Stimulated activated CD8-positive, alpha-beta memory T cell treated with anti-CD3 and anti-CD28 coated beads, Interleukin-12 subunit alpha, Interleukin-12 subunit beta, amount 100 ng/mL, for 24 hours (primary cell): ENCODE data around the gene TEX52.

Experiments
- DNase-seq: peaks from one replicate; pipeline ENCODE4 v3.0.0-alpha.2; 2020; ENCODE audit errors: extremely low read depth

Gene TEX52

DNA sequence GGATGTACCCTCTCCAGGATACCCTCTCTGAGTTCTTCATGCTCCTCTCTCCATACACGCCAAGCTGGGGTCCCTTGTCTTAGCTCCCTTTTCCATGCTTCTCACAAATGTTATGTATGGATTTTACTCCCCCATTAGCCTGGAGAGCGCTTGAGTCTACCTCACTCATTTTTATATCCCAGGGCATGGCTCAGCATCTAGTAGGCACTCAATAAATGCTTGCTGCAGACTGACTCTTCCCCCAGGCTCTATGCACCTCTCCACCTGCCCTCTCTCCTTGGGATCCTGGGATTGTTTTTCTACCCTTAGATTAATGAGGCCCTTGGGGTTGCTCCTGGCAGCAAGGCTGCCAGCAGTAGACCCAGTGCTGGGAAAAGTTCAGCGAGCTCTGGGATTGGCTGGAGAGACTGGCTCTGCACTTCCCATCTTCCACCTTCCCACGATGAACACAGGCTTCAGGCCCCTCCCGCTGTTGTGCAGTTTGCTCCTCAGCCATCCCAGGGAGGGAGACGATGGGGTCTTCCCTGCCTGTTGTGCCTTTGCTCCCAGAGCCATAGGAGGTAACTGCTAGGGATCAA is 24.2 kb downstream of the TEX52 start:
- DNase-seq, result no peak

DNA sequence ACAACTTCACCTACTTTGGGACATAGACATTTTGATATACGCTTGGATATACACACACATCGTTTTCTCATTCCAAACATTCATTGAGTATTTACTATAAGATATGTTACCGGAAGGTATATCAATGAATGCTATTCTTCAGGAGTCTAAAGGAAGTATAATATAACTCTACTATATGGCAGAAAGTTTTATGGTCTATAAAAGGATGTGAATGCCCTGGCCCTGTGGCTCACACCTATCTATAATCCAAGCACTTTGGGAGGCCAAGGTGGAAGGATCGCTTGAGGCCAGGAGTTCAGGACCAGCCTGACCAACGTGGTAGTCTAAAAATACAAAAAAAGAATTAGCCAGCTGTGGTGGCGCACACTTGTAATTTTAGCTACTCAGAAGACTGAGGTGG is 27.6 kb downstream of the TEX52 start:
- DNase-seq, result no peak

DNA sequence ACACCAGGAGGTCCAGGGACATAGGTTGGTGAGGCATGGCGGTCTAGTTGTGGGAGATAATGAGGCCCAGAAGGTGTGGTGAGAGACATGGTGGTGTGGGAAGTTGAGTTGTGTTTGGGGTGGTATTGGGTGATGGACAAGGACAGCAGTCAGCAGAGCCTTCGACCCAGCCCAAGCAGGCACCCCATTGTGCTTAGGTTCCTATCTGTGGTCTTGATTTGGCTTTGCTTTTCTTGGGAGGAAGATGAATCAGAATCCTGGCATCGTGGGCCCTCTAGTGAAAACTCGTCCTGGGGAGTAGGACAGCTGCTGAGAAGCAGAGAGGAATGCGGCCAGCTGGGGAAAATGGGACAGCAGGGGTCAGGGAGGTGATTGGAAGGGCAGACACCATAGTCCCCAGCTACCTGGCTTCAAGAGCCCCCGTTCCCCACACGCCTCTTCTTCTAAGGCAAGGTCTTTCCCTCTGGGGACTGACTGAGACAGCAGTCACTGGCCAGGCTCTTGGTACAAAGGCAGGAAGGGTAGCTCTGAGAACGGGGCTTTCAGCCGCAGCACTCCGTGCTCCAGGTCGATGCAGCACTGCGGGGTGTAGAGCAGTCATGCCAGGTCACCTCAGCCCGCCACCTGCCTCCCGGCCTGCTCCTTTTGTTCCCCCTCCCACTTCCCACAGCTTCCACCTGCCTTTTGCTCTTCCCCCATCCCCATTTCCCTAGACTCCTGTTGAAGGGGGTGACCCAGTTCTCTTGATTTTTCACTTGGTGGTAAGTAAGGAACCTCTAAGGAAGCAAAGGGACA is 29.9 kb downstream of the TEX52 start:
- DNase-seq, result no peak

DNA sequence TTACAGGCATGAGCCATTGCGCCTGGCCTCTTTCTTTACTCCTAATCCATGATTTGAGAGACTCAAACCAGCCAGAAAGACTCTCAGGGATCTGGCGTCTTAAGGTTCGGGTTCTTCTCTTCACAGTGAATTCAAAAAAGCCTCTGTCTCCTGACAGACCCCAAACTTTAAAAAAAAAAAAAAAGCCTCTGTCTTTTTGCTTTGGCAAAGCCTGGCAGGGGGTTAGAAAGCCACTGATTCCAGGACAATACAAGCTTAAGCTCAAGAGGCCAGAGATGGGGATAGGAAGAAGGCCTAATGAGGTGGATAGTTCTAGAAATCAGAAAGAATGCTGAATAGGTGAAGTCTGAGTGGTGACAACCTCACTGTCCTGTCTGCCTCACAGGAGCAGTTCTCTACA is 30.8 kb downstream of the TEX52 start:
- DNase-seq, result no peak

DNA sequence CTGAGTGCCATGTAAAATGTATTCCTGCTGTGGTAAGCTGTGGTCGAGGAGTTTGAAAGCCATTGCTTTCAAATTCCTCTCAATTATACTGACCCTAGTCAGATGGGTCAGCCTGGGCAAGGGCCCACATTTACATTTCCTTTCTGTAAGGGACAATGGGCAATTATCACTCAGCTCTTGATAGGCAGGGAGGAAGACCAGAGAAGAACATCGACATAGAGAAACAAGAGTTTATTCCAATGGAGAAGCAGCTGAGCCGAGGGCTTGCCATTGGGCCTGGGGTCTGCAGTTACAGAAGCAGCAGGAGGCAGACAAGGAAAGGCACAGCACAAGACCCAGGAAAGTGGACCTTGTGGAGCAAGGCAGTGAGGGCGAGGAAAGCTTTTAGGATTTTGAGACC is 31.7 kb downstream of the TEX52 start:
- DNase-seq, result no peak

DNA sequence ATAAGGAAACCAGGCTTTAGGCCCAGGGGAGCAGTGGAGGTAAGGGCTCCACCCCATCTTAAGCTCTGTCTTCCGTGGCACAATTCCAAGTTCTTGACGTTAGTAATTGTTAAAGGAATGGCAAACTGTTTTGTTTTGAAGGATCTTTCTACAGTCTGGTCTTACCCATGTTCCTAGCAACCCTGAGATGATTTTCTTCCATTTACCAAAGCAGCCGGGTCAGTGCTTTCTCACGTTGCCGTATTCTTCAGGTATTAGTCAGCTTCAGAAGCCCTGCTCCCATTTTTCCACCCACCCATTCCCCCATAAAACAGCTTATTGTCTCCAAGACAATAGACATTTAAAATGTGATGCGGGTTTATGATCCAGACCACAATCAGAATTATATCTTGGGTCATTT is 32.3 kb downstream of the TEX52 start:
- DNase-seq, result no peak

DNA sequence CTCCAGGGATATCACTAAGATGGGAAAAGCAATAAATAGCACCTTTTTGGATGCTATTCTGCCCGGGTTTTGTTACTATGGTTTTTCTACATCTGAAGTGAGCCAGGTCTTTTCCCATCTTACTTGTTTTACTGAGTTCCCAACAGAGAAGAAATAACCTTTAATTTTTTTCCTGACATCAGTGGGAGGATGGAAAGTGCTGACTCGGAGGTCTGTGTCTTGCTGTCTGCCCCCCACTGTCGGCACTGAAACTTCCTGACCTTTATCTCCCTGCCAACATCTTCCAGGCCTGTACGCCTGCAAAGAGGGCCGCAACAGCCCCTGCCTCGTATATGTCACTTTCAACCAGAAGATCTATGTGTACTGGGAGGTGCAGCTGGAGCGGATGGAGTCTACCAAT is 33.4 kb downstream of the TEX52 start:
- no peak for DNase-seq

DNA sequence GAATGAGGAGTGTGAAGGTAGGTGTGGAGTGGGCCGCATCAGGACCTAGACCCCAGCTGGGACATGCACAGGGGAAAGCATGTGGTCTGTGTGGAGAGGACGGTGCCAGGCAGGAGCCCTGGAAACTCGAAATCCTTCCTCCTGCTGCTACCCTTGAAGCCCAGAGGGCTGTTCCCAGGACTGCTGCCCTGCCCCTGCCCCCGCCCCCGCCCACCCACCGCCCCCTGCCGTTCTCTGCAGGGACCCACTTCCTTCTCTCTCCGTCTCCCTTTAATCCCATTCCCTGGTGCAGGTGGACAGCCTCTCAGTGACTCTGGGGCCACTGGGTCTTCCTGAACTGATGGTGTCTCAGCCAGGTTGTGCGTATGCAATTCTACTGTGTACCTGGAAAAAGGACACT is 36.4 kb downstream of the TEX52 start:
- DNase-seq, result no peak

DNA sequence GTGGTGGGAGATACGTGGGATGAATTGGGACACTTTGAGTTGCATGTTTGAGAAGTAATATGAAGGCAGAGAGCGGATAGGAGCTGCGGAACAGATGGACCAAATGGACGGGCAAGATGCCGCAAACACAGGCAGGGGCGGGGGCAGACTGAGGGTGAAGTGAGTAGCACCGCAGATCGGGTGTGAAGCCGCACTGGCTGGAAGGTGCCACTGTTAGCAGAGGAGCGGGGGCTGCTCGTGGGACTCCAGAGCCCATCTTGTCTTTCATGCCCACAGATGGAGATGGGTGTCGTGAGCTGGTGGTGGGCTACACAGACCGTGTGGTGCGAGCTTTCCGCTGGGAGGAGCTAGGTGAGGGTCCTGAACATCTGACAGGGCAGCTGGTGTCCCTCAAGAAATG is 37.0 kb downstream of the TEX52 start:
- no peak for DNase-seq

DNA sequence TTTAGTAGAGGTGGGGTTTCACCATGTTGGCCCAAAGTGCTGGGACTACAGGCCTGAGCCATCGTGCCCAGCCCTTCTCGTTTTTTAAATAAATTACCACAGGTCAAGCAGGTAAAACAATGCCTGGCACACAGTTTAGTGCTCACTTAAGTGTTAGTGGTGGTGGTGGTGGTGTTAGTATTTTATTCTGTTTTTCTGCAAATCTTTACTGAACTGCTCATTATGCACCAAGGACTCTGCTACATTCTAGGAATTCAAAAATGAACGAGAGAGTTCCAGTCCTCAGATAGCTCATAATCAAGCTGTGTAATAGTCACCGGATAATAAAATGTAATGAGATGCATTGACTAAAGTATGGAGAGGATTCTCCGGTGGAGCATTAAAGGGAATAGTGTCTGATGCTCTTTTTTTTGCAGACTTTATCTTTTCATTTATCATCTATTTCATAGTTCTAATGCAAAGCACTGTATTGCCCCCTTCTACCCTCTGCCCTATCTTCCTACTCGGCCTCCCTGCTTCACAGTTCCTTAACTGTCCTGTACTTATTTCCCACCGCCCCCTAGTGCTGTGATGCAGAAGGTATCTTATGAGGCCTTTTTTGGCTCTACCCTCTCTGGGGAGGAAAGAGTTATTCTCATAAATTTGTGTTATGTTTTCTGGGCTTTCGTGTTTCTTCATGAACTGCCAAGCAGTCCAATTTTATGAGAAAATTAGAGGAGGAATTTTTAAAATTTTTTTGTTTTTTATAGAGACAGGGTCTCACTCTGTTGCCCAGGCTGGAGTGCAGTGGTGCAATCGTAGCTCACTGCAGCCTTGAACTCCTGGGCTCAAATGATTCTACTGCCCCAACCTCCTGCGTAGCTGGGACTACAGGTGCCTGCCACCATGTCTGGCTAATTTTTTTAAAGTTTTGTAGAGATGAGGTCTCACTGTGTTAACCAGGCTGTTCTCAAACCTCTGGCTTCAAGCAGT is 43.3 kb downstream of the TEX52 start:
- no peak for DNase-seq

DNA sequence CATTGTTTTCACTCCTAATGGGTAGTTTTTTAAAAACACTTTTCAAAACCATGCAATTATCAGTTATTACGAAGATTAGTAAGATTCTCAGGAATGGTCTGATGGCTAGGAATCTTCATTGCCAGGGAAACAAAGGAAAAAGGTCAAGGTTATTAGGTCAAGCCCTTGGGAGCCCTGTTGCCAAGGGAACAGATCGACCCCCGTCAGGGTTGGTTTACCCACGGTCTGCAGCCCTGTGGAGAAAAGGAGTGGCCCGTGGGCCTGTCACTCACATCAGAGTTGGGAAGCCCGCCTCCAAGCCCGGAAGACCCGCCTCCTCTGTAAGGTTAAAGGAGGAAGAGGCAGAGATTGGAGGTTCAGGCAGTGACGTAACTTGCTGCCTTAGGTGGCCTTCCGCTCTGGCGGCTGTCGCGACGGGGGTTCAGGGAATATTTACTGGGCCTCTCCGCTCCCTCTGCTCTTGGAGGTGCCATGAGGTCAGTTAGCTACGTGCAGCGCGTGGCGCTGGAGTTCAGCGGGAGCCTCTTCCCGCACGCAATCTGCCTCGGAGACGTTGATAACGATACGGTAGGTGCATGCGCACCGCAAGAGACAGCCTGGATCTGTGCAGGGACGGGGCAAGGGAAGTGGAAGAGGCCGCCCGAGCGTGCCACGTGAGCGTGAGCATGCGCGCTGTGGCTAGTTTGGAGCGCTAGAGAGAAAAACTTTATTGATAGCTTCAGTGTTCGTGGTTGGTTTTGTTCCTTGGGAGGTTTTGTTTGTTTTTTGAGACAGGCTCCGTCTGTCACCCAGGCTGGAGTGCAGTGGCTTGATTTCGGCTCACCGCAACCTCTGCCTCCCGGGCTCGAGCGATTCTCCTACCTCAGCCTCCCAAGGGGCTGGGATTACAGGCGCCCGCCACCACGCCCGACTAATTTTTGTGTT is 44.3 kb downstream of the TEX52 start, which contains the start of gene ITFG2:
Gene ITFG2 (plus strand): TSS at position 379 of the 924 bp plus-strand sequence. CDS start 93 bp downstream, at position 472.
- peak; percentile 92 for DNase-seq

DNA sequence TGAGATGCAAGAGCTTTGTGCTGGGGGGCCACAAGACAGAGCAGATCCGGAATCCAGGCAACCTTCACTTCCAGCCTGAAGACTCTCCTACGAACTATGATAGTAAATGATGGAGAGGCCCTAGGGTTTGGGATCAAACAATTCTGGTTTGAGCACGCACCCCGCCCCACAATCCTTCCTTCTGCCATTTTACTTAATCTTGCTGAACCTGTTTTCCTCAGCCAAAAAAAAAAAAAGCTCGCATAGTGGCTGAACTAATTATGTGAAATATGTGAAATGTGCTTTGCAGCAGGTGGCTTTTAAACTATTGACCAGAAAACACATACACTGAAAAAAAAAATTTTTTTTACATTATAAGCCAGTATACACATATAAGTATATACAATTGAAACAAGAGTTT is 45.0 kb downstream of the TEX52 start:
- no peak for DNase-seq

DNA sequence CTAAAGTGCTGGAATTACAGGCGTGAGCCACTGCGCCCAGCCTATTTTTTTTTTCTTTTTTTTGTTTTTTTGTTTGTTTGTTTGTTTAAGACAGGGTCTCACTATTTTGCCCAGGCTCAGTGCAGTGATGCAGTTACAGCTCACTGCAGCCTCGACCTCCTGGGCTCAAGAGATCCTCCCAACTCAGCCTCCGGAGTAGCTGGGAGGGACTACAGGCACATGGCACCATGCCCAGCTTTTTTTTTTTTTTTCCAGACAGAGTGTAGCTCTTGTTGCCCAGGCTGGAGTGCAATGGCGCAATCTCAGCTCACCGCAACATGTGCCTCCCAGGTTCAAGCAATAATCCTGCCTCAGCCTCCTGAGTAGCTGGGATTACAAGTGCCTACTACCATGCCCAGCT is 50.1 kb downstream of the TEX52 start:
- no peak for DNase-seq

DNA sequence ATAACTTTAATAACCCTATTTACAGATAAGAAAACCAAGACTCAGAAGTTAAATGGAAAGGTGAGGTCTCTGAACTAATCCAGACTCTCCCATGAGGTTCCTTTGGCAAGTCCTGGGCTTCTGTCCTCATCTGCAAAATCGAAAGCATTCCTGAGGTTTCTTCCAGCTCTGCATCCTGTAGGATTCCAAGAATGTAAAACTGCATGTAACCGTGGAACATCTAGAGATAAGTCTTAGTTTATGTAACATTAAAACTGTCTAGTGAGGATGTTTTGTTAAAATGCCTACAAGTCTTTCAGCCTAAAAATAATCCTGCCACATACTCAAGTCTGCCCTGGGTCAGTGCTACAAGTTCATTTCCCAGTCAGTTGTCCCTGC is 51.7 kb downstream of the TEX52 start:
- DNase-seq, result no peak

DNA sequence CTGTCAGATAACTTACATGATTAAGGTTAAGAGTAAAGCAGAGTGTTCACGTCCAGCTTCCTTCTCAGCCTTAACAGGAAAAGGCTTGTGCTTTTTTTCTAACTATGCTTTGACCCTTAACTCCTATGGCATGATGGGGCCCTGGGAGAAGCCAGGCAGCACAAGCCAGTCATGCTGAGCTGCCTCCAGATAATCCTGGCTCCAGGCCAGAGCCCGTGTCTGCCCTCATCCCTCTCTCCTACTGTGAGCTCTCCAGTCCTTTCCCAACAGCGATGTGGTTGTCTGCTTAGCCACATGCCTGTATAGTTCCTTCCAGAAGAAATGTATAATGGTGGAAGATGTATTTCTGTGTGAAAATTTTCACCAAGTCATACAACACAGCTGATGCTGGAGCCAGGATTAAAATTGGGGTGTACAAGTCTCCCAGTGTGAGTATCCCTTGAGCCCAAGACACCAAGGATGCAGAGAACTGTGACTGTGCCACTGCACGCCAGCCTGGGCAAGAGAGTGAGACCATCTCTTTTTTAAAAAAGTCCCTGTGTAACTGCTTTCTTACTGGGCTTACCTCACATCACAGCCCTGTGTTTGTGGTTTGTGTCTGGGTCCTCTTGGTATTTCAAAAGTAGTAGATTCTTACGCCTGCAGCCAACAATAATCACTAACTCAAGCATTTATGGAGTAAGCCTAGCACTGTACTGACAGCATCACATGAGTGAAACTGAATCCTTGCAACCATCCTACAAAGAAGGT is 52.3 kb downstream of the TEX52 start:
- no peak for DNase-seq

DNA sequence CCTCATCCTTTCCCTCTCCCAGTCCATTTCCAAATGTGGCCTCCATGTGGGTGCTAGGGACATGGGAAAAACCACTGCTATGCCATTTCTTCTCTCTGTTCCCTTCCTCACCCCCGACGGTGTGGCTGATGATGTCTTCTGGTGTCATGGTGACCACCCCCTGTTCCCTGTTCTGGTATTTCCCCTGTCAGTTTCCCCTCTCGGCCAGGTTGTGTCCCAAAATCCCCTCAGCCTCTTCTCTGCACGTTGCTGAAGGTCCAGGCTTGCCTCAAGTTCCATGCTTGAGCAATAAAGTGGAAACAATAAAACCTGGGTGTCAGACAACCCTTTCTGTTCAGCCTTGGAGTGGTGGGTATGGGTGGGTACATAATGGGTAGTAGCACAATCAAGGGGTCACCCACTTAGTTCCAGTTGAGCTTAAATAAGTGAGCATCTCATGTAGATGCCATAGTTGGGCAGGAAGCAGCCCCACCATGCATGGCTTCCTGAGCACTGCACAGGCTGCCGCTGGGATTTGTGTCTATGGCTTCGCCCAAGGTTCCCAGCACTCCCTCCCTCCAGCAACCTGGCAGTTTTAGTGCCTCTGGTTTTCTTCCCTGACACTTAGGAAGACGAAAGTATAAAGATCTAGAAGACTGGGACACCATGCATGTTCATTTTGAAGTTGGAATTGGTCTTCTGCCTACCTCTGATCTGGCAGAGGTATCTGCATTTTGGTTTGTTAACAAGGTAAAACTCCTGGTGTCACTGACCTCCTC is 53.0 kb downstream of the TEX52 start:
- no peak for DNase-seq

DNA sequence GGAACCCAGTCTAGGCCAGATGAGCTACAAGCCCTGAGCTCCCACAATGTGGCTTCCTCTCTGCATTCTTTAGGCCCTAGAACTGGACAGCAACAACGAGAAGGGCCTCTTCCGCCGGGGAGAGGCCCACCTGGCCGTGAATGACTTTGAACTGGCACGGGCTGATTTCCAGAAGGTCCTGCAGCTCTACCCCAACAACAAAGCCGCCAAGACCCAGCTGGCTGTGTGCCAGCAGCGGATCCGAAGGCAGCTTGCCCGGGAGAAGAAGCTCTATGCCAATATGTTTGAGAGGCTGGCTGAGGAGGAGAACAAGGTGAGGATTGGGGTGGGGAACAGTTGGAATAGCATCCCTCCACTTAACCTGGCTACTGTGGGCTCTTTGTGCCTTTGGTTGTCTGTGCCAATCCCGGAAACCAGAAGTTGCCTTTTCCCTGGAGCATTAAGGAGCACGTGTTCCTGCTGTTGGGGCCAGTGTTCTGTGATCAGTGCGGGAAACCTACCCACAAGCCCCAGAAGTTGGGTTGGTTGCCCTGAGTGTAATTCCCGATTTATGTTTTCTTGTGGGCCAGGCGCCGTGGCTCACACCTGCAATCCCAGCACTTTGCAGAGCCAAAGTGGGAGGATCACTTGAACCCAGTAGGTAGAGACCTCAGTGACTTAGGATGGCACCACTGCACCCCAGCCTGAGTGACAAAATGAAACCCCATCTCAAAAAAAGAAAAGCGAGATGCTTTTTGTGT is 55.6 kb downstream of the TEX52 start:
- DNase-seq, result no peak

DNA sequence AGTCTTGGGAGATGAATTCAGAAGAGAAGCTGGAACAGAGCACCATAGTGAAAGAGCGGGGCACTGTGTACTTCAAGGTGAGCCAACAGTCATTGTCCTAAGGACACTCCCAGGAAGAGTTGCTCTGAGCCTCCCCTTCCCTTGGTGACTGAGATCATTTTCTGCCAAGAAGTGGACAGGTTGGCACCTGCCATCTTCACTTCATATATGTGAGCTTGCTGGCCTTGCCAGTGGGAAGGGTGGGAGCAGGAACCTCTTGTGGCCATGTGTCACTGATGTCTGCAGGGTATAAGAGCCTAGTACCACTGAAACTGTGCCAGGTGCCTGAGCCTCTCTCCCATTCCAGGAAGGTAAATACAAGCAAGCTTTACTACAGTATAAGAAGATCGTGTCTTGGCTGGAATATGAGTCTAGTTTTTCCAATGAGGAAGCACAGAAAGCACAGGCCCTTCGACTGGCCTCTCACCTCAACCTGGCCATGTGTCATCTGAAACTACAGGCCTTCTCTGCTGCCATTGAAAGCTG is 56.7 kb downstream of the TEX52 start:
- no peak for DNase-seq
